ENCODE results near the gene MC2R. TPM values are rescaled to one million over a fixed set of nuclear protein-coding genes. Genes with fewer than 3 reads are reported as not detected.

Gene MC2R
- total and polyA plus RNA-seq, 2 of the 8 experiments (the other 6 are each of a cell fraction or from before 2014, with no cell fraction given) = not detected

- TF ChIP-seq FOSL1 (IDR thresholded peaks at IDR 0.05; ENCODE audit: insufficient read depth, low read depth, low read length) (no peak), CTBP2 (IDR thresholded peaks at IDR 0.05; ENCODE audit: borderline replicate concordance, insufficient read depth, insufficient read length, low read length) (no peak), PHF8 (conservative IDR thresholded peaks at IDR 0.05; ENCODE audit: low read depth, low read length) (no peak)
Observed at GRCh38 chr18:13834496-13835015, 80.8 kb downstream of the MC2R start (continued).

Other genes with a start within 250 kb of the MC2R start
- gene FAM210A, start 189.0 kb downstream of the MC2R start, total RNA-seq (2021; fragmentation: NEBNext Ultra II Directional; extraction: Animal tissue kit (Norgen Biotek cat#: 25700)) = 25.4 and 27.2 TPM in 2 replicates
- gene FAM210A, start 189.0 kb downstream of the MC2R start, polyA plus RNA-seq (2011; rRNA removed) = 7.9 and 8.2 TPM in 2 replicates
- 59.6 and 63.5 TPM in 2 replicates for gene RNMT, start 188.9 kb downstream of the MC2R start, total RNA-seq (2021; fragmentation: NEBNext Ultra II Directional; extraction: Animal tissue kit (Norgen Biotek cat#: 25700))
- 16.9 and 25.3 TPM in 2 replicates for gene RNMT, start 188.9 kb downstream of the MC2R start, polyA plus RNA-seq (2011; rRNA removed)
- 0.31 and 0.37 TPM in 2 replicates for gene MC5R, start 91.4 kb downstream of the MC2R start, total RNA-seq (2021; fragmentation: NEBNext Ultra II Directional; extraction: Animal tissue kit (Norgen Biotek cat#: 25700))
- 1.1 and 1.4 TPM in 2 replicates for gene MC5R, start 91.4 kb downstream of the MC2R start, polyA plus RNA-seq (2011; rRNA removed)
- 38.6 and 40.4 TPM in 2 replicates for gene ZNF519, start 216.9 kb upstream of the MC2R start, total RNA-seq (2021; fragmentation: NEBNext Ultra II Directional; extraction: Animal tissue kit (Norgen Biotek cat#: 25700))
- 19.6 and 24.0 TPM in 2 replicates for gene ZNF519, start 216.9 kb upstream of the MC2R start, polyA plus RNA-seq (2011; rRNA removed)